HCT116 (cell line): Measurements from ENCODE around the gene CERS6.

Experiments
- EZH2 ChIP-seq: fragments of 200-600 bp; sonication (generic); IDR thresholded peaks from 2 replicates; pipeline ENCODE4 v1.6.1; 2017; ENCODE audit warnings: antibody characterized with exemption, mixed run types
- POLR2A ChIP-seq: IDR thresholded peaks from 2 replicates; pipeline ENCODE4 v1.7.0; 2011; ENCODE audit warnings: borderline replicate concordance; ENCODE audit not compliant: insufficient read depth, insufficient read length; ENCODE audit errors: extremely low read depth
- POLR2AphosphoS5 ChIP-seq: IDR thresholded peaks from 2 replicates; pipeline ENCODE4 v1.6.1; 2011; ENCODE audit warnings: mild to moderate bottlenecking, low read depth, low read length, moderate library complexity
- YY1 ChIP-seq: IDR thresholded peaks from 2 replicates; pipeline ENCODE4 v1.6.1; 2011; ENCODE audit warnings: low read length, low read depth, moderate library complexity, mild to moderate bottlenecking; ENCODE audit not compliant: insufficient replicate concordance; ENCODE audit errors: extremely low read depth
- TF ChIP-seq, protein P1 (sequence below), 3 experiments: fragments of 200-600 bp in 1 of 3; sonication (generic) in 1 of 3; IDR thresholded peaks in 2 of 3; conservative IDR thresholded peaks in 1 of 3; 2 replicates each; pipeline ENCODE4 v1.5.1; 2012 to 2017; ENCODE audit warnings: low read depth in 2 of 3, low read length in 2 of 3, antibody characterized with exemption in 1 of 3, borderline replicate concordance in 1 of 3, control low read depth in 1 of 3, mild to moderate bottlenecking in 1 of 3, mixed read lengths in 1 of 3, mixed run types in 1 of 3, moderate library complexity in 1 of 3; ENCODE audit not compliant: insufficient read depth in 1 of 3
- TF ChIP-seq, protein P2 (sequence below): IDR thresholded peaks from 2 replicates; pipeline ENCODE4 v1.6.1; 2012; ENCODE audit warnings: low read depth

DNA sequence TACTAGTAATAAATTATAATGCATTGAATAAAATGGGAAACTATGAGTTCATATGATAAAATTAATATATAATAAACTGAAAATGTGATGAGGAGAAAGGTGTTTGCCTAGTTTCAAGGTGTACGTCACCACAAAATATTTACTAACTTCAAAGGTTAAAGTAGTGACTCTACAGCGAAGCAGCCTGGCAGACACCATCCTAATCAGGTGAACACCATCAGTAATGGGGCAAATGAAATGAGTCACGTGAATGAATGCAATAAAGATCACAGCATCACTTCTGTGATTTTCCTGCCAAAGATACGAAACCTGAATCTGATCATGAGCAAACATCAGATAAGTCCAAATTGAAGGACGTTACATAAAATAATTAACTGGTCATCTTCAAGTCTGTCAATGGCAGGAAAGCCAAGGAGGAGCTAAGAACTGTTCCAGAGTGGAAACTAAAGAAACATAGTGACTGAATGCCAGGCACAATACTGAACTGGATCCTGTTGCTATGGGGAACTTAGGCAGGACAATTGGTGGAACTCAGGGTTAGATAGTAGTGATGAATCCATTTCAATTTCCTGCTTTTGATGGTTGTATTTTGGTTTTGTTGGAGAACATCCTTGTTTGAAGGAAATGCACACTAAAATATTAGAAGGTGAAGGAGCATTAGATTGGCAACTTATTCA, 334.3 kb downstream of the CERS6 start:
- TF ChIP-seq, protein P1, sequence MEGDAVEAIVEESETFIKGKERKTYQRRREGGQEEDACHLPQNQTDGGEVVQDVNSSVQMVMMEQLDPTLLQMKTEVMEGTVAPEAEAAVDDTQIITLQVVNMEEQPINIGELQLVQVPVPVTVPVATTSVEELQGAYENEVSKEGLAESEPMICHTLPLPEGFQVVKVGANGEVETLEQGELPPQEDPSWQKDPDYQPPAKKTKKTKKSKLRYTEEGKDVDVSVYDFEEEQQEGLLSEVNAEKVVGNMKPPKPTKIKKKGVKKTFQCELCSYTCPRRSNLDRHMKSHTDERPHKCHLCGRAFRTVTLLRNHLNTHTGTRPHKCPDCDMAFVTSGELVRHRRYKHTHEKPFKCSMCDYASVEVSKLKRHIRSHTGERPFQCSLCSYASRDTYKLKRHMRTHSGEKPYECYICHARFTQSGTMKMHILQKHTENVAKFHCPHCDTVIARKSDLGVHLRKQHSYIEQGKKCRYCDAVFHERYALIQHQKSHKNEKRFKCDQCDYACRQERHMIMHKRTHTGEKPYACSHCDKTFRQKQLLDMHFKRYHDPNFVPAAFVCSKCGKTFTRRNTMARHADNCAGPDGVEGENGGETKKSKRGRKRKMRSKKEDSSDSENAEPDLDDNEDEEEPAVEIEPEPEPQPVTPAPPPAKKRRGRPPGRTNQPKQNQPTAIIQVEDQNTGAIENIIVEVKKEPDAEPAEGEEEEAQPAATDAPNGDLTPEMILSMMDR (IDR thresholded peaks at IDR 0.05 in 2 of 3, conservative IDR thresholded peaks at IDR 0.05 in 1 of 3; ENCODE audit: borderline replicate concordance in 1 of 3, insufficient read depth in 1 of 3, low read depth in 2 of 3, low read length in 2 of 3): no peak
- TF ChIP-seq EZH2 (no peak), POLR2A (no peak), YY1 (no peak), POLR2AphosphoS5 (no peak)
- TF ChIP-seq, protein P2, sequence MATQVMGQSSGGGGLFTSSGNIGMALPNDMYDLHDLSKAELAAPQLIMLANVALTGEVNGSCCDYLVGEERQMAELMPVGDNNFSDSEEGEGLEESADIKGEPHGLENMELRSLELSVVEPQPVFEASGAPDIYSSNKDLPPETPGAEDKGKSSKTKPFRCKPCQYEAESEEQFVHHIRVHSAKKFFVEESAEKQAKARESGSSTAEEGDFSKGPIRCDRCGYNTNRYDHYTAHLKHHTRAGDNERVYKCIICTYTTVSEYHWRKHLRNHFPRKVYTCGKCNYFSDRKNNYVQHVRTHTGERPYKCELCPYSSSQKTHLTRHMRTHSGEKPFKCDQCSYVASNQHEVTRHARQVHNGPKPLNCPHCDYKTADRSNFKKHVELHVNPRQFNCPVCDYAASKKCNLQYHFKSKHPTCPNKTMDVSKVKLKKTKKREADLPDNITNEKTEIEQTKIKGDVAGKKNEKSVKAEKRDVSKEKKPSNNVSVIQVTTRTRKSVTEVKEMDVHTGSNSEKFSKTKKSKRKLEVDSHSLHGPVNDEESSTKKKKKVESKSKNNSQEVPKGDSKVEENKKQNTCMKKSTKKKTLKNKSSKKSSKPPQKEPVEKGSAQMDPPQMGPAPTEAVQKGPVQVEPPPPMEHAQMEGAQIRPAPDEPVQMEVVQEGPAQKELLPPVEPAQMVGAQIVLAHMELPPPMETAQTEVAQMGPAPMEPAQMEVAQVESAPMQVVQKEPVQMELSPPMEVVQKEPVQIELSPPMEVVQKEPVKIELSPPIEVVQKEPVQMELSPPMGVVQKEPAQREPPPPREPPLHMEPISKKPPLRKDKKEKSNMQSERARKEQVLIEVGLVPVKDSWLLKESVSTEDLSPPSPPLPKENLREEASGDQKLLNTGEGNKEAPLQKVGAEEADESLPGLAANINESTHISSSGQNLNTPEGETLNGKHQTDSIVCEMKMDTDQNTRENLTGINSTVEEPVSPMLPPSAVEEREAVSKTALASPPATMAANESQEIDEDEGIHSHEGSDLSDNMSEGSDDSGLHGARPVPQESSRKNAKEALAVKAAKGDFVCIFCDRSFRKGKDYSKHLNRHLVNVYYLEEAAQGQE: no peak
